Common myeloid progenitor, CD34-positive (primary cell): ENCODE data around the gene HHAT.

Source experiments
- CTCF ChIA-PET: fragments of 350-600 bp; sonication (Branson Sonifier 250); formaldehyde crosslinking; loops from one replicate; lab custom pipeline; 2021; ENCODE audit warnings: antibody characterized with exemption; lab: Charles Lee
- POLR2A ChIA-PET: fragments of 350-600 bp; sonication (Branson Sonifier 250); formaldehyde crosslinking; loops from one replicate; lab custom pipeline; 2021; ENCODE audit warnings: antibody characterized with exemption; lab: Charles Lee
- DNase-seq, 3 donors: peaks; one replicate each; pipeline versions ENCODE4 v3.0.0 to v3.0.0-alpha.2; 2013
- H3K27ac ChIP-seq, 2 experiments: 1 replicate in 1 of 2; 2 replicates in 1 of 2; pipeline ENCODE4 v1.7.0; 2013; ENCODE audit warnings: inconsistent platforms in 2 of 2, low read length in 2 of 2, mild to moderate bottlenecking in 2 of 2, low read depth in 1 of 2, moderate library complexity in 1 of 2; ENCODE audit not compliant: severe bottlenecking in 2 of 2, insufficient read depth in 1 of 2, poor library complexity in 1 of 2
- H3K27me3 ChIP-seq, 5 experiments: replicated peaks in 2 of 5; 1 replicate in 3 of 5; 2 replicates in 2 of 5; pipeline versions ENCODE4 v1.6.1 to v1.7.0; 2013; ENCODE audit warnings: low read length in 4 of 5, mild to moderate bottlenecking in 2 of 5, moderate library complexity in 2 of 5, inconsistent platforms in 1 of 5; ENCODE audit not compliant: insufficient read depth in 5 of 5, control insufficient read depth in 4 of 5
- H3K36me3 ChIP-seq, 4 experiments: 1 replicate in 2 of 4; 2 replicates in 2 of 4; pipeline versions ENCODE4 v1.6.1 to v1.7.0; 2013; ENCODE audit warnings: low read length in 3 of 4, control low read depth in 1 of 4, mild to moderate bottlenecking in 1 of 4; ENCODE audit not compliant: control insufficient read depth in 4 of 4, insufficient read depth in 4 of 4
- H3K4me1 ChIP-seq, 4 experiments: 1 replicate in 3 of 4; 2 replicates in 1 of 4; pipeline versions ENCODE4 v1.6.1 to v1.7.1; 2013; ENCODE audit warnings: low read length in 3 of 4, mild to moderate bottlenecking in 3 of 4, control low read depth in 1 of 4, inconsistent platforms in 1 of 4, moderate library complexity in 1 of 4; ENCODE audit not compliant: control insufficient read depth in 4 of 4, insufficient read depth in 4 of 4; ENCODE audit errors: control extremely low read depth in 1 of 4
- H3K4me3 ChIP-seq, 7 experiments: 1 replicate in 4 of 7; 2 replicates in 3 of 7; pipeline versions ENCODE4 v1.5.1 to v1.7.0; 2013; ENCODE audit warnings: mild to moderate bottlenecking in 7 of 7, low read length in 6 of 7, moderate library complexity in 6 of 7, inconsistent platforms in 2 of 7, low read depth in 2 of 7, control low read depth in 1 of 7; ENCODE audit not compliant: insufficient read depth in 4 of 7, control insufficient read depth in 1 of 7; ENCODE audit errors: extremely low read depth in 1 of 7
- H3K9me3 ChIP-seq, 5 experiments: 1 replicate in 4 of 5; 2 replicates in 1 of 5; pipeline versions ENCODE4 v1.6.1 to v1.7.1; 2013; ENCODE audit warnings: low read length in 4 of 5, mild to moderate bottlenecking in 2 of 5, inconsistent platforms in 1 of 5, low read depth in 1 of 5, moderate library complexity in 1 of 5; ENCODE audit not compliant: control insufficient read depth in 4 of 5, insufficient read depth in 2 of 5; ENCODE audit errors: control extremely low read depth in 1 of 5
- WGBS: methylation state at CpG from one replicate; pipeline ENCODE4 v1.1.5; 2013; ENCODE audit not compliant: insufficient coverage; 5-methylcytosine and 5-hydroxymethylcytosine counted together

HHAT gene

GRCh38 chr1:210709701-210710100 lies 381.0 kb downstream of the HHAT start:
- ChIA-PET CTCF (interaction anchor here (0.9 kb wide), 1 partner anchor 21 kb away, joined by 3 read pairs; no protein-coding TSS in a partner anchor), POLR2A (no interaction called here)
- no peaks in the 10 kb centered on the region for H3K4me1 ChIP-seq
- no peak overlapping the region for H3K27ac ChIP-seq
- no peaks in the 10 kb centered on the region for H3K36me3 ChIP-seq
- no peaks in the 10 kb centered on the region for H3K27me3 ChIP-seq
- no peak overlapping the region for H3K4me3 ChIP-seq
- H3K9me3 ChIP-seq, result no peaks in the 10 kb centered on the region
- WGBS, result 100% methylated on average over 2 of the region's 2 CpGs
- DNase-seq, result no peak

GRCh38 chr1:210711825-210712612 lies 383.3 kb downstream of the HHAT start:
- Histone ChIP-seq H3K4me1 (no peaks in the 10 kb centered on the region), H3K4me3 (no peak overlapping the region), H3K27me3 (no peaks in the 10 kb centered on the region), H3K27ac (no peak overlapping the region), H3K9me3 (no peaks in the 10 kb centered on the region), H3K36me3 (no peaks in the 10 kb centered on the region)
- POLR2A ChIA-PET, result no interaction called here
- DNase-seq, result no peak
- 95% methylated on average over 5 of the region's 7 CpGs for WGBS
- CTCF ChIA-PET, result no interaction called here

DNA sequence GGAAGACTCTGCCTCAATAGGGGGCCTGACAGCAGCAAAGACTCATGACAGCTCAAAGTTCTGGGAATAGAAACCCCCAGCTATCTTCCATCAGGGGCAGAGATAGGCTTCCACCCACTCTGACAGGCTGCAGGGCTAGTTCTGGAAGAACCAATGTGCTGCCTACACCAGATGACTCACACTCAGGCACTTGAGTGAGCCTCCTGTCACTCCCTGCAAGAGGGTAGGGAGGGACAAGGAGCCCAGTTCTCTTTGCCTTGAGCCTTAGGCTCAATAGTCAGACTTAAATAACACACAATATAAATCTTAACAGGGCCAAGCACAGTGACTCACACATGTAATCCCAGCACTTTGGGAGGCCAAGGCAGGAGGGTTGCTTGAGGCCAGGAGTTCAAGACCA lies 386.4 kb downstream of the HHAT start:
- DNase-seq, result no peak
- Histone ChIP-seq H3K27me3 (no peaks in the 10 kb centered on the region), H3K9me3 (no peaks in the 10 kb centered on the region), H3K36me3 (no peaks in the 10 kb centered on the region), H3K4me3 (no peak overlapping the region), H3K4me1 (no peaks in the 10 kb centered on the region), H3K27ac (no peak overlapping the region)
- ChIA-PET POLR2A (no interaction called here), CTCF (no interaction called here)

DNA sequence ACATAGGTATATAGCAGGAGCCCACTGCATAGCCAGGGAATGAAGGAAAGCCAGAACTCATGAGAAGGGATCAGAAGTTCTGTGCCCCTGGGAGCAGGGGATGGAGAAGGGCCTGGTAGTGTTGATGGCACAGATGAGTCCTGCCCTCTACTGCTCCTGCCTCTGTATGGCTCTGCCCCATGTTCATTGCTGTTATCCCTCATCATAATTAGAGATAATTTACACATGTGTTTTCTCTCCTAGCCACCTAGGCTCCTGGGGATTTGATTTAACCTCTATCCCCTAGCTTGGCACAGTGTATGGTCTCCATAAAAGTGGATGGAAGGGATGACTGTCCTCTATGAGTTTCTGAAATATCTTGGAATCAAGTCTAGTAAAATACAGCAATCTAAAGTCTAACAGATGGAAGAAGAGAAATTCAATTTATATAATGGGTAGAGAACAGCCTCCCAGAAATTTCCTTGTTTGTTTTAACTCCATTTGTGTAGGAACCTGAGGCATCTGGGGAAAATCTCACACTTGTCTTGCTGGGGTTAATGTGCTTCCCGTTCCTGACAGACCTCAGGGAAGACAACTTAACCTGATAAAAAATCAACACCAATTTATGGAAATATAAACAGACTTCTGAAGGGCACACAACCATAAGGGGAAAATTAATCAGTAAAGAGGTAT lies 393.8 kb downstream of the HHAT start:
- ChIA-PET POLR2A (no interaction called here), CTCF (no interaction called here)
- H3K9me3 ChIP-seq, result no peaks in the 10 kb centered on the region
- no peaks in the 10 kb centered on the region for H3K36me3 ChIP-seq
- DNase-seq, result no peak
- no peaks in the 10 kb centered on the region for H3K27me3 ChIP-seq
- H3K27ac ChIP-seq, result no peak overlapping the region
- no peak overlapping the region for H3K4me3 ChIP-seq
- H3K4me1 ChIP-seq, result no peaks in the 10 kb centered on the region
- no CpG with 5 or more reads among the region's 1 CpG for WGBS

DNA sequence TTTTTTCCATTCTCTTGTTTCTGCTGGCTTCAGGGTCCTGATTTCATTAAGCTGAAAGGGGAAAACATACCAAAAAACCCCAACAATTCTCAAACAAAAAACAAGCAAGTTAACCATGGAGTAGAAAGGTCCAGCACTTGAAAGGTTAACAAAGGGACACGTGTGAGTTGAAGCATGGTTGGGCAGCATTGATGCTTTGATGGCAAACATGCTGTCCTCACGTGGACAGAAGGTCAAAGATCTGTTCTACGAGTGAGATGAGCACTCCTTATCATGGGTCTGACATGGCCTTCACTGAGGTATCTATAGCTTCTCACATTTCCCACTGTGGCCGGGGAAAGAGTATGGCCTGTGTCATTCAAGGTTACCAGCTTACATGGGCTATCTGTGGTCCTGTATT lies 394.9 kb downstream of the HHAT start:
- ChIA-PET POLR2A (no interaction called here), CTCF (no interaction called here)
- Histone ChIP-seq H3K27ac (no peak overlapping the region), H3K27me3 (no peaks in the 10 kb centered on the region), H3K4me1 (no peaks in the 10 kb centered on the region), H3K4me3 (no peak overlapping the region), H3K36me3 (no peaks in the 10 kb centered on the region), H3K9me3 (no peaks in the 10 kb centered on the region)
- no peak for DNase-seq
- 64% methylated on average over 3 of the region's 4 CpGs for whole genome bisulfite sequencing

- Histone ChIP-seq H3K27ac (no peak overlapping the region), H3K36me3 (no peaks in the 10 kb centered on the region), H3K9me3 (no peaks in the 10 kb centered on the region), H3K4me1 (no peaks in the 10 kb centered on the region), H3K4me3 (no peak overlapping the region), H3K27me3 (no peaks in the 10 kb centered on the region)
- no peak for DNase-seq
- ChIA-PET CTCF (interaction anchor here (1.2 kb wide), 1 partner anchor 275 kb away, joined by 3 read pairs; no protein-coding TSS in a partner anchor), POLR2A (no interaction called here)
- WGBS, result 89% methylated on average over 1 of the region's 2 CpGs
Measured at GRCh38 chr1:210724768-210725167, 396.1 kb downstream of the HHAT start.
